HL-60/S4 (cell line): ENCODE measurements around the gene FHIP1A.
"Not testable (repeated sequence)": the region's sequence is repeated elsewhere in the genome, so short reads cannot be mapped to it uniquely, and the experiment has no call there.

ENCODE experiments used
- in situ Hi-C: fragments of 300-500 bp; cut with MboI; formaldehyde crosslinking; loops from 2 replicates; pipeline ENCODE4 v1.14.3; 2022; ENCODE audit warnings: low sequenced_read_pairs

Gene FHIP1A

DNA sequence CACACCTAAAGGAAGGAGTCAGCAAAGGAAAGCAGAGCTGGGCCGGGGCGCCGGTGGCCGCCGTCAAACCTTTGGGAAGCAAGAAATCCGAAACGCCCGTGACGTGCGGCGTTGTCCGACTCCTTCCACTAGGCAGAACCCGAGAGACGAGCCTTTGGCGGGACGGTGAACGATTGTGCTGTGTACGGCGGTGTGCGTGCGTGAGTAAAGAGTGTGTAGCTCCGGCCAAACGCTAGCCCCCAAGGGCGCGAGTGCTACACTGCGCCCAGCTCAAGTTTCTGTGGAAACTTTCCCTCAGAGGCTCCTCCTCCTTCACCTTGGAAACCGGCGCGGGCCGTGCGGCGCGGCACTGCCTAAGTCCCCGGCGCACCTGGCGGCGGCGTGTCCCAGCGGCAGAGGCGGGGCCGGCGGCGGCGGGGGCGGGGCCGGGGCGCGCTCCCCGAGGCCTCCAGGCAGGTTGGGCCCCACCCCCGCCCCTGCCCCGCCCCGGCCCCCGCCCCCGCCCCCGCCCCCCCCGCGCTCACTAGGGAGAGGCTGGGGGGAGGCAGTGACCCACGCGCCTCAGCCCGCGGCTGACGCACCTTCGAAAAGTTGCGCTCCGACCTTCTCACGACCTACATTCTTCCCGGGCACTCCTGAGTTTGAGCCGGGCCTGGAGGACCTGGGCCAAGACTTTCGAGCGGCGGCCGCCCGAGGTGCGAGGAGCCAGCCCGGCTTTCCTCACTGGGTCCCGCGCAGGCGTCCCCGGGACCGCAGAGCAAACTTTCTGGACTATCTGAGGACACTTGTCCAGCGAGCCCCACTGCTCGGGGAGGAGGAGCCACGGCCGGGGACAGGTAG lies at the start of gene FHIP1A:
TSS of gene FHIP1A (plus strand) at position 547 of the 840 bp plus-strand sequence. CDS start 157,084 bp downstream, outside the sequence.
- in situ Hi-C loops: no loop called here

DNA sequence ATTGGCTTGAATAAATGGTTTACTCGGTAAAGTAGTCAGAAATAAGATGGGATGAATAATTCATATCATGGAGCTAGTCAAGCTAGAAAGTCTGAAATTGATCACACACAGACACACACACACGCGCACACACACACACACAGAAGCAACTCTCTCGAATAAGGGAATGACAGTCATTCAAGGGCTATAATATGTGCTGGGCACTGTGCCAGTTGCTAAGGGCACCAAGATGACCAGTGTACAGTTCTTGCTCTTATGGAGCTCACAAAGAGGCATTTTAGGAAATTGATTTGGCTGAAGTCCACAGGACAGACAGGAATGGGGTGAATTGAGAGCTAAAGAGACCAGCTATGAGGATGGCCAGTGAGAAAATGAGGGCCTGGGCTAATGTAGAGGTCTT lies 49.4 kb upstream of the FHIP1A start:
- in situ Hi-C loops: loop anchor here (25.0 kb wide), 1 partner anchor 253 kb away; no protein-coding TSS in a partner anchor

DNA sequence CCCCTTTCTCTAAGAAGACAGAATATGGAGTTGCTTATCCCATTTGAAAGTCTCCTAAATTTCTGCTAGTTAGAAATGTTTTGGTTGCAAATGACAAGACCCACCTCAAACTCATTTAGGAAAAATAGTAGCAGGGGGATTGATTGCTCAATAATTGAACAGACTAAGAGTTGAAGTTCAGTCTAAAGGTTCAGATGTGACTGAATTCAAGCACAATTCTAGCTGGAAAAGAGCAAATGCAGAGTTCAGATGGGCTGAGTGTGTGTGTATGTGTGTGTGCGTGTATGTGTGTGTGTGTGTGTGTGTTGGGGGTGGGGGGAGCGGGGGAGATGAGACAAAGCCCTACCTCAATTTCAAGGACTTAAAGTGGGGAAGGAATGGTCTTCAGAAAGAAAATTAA lies 47.9 kb upstream of the FHIP1A start:
- in situ Hi-C loops: loop anchor here (25.0 kb wide), 1 partner anchor 251 kb away; no protein-coding TSS in a partner anchor

GRCh38 chr4:151361966-151362365 lies 47.0 kb upstream of the FHIP1A start:
- in situ Hi-C loops: loop anchor here (25.0 kb wide), 1 partner anchor 250 kb away; no protein-coding TSS in a partner anchor

GRCh38 chr4:151362404-151363164 lies 46.4 kb upstream of the FHIP1A start:
- in situ Hi-C loops: loop anchor here (25.0 kb wide), 1 partner anchor 250 kb away; no protein-coding TSS in a partner anchor

DNA sequence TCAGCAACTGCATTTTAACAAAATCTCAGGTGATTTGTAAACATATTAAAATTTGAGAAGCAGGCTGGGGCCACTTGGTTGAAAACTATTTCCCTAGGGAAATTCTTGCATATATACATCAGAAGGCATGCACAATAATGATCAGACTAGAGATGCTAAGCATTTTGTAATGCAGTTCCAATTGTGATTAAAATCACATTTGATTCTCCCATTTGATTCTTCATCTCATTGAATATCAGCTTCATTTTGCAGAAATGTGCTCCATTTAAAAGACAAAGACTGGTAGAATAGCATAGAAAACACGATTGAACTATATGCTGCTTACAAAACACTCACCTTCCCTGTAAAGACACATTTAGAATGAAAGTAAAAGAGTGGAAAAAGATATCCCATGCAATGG lies 32.4 kb upstream of the FHIP1A start:
- in situ Hi-C loops: no loop called here

- in situ Hi-C loops: no loop called here
Observed at GRCh38 chr4:151389311-151389710, 19.7 kb upstream of the FHIP1A start.

DNA sequence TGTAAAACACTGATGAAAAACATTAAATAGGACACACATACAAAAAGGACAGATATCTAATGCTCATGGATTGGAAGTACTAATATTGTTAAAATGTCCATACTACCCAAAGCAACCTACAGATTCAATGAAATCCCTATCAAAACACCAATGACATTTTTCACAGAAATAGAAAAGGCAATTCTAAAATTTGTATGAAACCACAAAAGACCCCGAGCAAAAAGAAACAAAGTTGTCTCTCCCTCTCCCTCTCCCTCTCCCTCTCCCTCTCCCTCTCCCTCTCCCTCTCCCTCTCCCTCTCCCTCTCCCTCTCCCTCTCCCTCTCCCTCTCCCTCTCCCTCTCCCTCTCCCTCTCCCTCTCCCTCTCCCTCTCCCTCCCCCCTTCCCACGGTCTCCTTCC lies 19.2 kb upstream of the FHIP1A start:
- in situ Hi-C loops: not testable (repeated sequence)

DNA sequence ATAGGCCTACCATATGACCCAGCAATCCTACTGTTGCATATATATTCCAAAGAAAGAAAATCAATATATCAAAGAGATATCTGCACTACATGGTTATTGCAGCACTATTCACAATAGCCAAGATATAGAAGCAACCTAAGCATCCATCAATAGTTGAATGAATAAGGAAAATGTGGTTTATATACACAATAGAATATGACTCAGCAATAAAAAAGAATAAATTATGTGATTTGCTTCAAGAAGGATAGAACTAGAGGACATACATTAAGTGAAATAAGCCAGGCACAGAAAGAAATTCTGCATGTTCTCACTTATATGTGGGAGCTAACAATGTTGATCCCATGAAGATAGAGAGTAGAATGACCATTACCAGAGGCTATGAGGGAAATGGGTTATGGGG lies 13.1 kb upstream of the FHIP1A start:
- in situ Hi-C loops: no loop called here

- in situ Hi-C loops: no loop called here
Observed at GRCh38 chr4:151400343-151400742, 8.6 kb upstream of the FHIP1A start.

DNA sequence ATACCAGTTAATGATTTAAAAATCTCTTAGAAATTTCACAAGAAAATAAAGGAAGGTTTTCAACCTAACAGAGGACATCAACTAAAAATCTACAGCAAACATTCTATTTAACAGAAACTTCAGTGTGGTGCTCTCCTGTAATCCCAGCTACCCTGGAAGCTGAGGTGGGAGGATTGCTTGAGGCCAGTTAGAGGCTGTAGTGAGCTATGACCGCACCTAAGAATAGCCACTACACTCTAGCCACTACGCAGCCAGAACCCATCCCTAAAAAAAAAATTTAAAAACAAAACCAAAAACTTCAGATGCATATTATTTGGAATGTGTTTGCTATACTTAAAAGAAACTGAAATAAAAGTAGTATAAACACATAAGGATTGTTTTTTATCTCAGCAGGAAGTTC lies 7.2 kb upstream of the FHIP1A start:
- in situ Hi-C loops: no loop called here

DNA sequence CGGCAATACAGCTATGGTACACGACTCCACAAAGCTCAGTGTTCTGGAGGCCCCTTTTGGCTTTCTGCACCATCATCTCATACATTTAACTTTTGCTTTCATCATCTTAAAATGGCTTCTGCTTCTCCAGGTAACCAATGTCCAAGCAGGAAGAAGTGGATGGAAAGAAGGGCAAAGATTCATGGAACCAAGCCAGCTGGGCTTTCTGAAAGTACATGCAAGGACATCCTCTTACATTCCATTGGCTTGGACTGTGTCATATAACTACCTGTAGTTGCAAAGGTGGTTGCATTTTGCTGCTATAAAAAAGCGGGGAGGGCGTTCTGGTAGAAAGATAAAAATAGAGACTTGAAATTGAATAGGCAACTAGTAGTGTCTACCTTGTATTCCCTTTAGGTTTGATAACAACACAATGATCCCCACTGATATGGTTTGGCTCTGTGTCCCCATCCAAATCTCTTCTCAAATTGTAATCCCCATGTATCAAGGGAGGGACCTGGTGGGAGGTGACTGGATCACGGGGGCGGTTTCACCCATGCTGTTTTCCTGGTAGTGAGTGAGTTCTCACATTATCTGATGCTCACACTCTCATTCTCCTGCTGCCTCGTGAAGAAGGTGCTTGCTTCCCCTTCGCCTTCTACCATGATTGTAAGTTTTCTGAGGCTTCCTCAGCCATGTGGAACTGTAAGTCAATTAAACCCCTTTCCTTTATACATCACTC lies 6.7 kb upstream of the FHIP1A start:
- in situ Hi-C loops: no loop called here

GRCh38 chr4:151403656-151404055 lies 5.3 kb upstream of the FHIP1A start:
- in situ Hi-C loops: no loop called here

DNA sequence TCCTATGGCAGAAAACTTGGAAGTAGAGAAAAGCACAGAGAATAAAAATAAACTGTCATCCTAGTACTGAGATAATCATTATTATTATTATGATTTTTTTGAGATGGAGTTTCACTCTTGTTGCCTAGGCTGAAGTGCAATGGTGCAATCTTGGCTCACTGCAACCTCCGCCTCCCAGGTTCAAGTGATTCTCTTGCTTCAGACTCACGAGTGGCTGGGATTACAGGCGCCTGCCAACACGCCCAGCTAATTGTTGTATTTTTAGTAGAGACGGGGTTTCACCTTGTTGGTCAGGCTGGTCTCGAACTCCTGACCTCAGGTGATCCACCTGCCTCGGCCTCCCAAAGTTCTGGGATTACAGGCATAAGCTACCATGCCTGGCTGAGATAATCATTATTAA lies 4.2 kb upstream of the FHIP1A start:
- in situ Hi-C loops: not testable (repeated sequence)

DNA sequence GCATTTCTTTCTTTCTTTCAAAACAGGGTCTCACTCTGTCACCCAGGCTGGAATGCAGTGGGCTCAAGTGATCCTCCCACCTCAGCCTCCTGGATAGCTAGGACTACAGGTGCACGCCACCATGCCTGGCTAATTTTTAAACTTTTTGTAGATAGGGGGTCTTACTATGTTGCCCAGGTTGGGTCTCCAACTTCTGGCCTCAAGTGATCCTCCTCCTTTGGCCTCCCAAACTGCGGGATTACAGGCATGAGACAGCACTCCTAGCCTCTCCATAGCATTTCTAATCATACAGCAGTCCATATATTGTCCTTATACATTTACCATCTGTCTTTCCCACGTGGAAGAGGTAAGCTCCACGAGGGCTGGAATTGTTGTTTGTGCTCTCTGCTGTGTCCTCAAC lies 2.0 kb upstream of the FHIP1A start:
- in situ Hi-C loops: no loop called here

- in situ Hi-C loops: no loop called here
Observed at GRCh38 chr4:151407466-151408379, 1.3 kb upstream of the FHIP1A start.

DNA sequence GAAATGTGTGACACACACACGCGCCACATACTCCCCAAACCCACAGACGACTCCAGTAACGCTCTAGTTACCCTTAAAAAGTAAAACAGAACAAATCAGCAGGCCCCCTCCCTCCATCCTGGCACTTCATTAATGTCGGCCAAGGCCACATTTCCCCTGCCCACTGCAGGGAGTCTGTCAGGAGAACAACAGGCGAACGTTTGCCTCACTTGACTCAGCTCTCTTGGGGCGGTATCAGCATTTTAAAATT lies 671 bp upstream of the FHIP1A start:
- in situ Hi-C loops: no loop called here

- in situ Hi-C loops: no loop called here
Observed at GRCh38 chr4:151409470-151410313, 716 bp downstream of the FHIP1A start.

DNA sequence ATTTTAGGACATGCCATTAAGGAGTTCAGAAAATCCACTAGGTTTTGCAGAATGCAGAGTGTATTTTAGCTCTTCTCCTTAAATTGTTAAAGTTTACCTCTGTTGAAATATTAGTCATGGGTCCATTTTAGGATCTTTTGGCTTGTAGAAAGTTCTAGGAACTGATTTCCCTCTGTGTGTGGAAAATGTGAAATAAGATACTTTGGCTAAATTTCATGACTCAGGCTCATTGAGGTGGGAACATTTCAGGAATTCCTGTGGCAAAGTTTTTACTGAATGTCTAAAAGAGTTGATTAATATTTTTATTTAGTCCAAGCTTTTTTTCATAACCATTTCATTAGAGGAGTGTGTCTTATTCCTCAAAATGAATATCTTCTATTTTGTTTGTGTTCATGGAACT lies 7.0 kb downstream of the FHIP1A start:
- in situ Hi-C loops: no loop called here

DNA sequence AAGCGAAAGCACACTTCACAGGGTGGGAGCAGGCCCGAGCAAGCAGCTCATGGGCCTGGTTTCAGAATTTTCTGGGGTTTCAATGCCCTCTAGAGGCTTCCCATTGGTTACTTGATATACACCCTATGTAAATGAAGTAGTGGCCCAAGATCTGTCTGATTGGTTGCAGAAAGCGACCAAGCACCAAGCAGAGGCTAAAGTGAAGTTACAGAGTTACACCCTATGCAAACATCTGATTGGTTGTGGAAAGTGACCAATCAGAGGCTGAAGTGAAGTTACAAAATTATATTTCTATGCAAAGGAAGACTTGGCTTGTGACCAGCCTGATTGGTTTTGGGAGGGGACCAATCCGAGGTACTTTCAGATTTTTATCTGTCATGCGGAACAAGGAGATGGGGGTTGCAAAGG lies 8.2 kb downstream of the FHIP1A start:
- in situ Hi-C loops: no loop called here
